Measurements from ENCODE around the gene PNPLA1. TPM values are rescaled to one million over a fixed set of nuclear protein-coding genes. Genes with fewer than 3 reads are reported as not detected.

PNPLA1 gene
- 0.35 TPM for total RNA-seq
- long read RNA-seq: 0 reads

DNA sequence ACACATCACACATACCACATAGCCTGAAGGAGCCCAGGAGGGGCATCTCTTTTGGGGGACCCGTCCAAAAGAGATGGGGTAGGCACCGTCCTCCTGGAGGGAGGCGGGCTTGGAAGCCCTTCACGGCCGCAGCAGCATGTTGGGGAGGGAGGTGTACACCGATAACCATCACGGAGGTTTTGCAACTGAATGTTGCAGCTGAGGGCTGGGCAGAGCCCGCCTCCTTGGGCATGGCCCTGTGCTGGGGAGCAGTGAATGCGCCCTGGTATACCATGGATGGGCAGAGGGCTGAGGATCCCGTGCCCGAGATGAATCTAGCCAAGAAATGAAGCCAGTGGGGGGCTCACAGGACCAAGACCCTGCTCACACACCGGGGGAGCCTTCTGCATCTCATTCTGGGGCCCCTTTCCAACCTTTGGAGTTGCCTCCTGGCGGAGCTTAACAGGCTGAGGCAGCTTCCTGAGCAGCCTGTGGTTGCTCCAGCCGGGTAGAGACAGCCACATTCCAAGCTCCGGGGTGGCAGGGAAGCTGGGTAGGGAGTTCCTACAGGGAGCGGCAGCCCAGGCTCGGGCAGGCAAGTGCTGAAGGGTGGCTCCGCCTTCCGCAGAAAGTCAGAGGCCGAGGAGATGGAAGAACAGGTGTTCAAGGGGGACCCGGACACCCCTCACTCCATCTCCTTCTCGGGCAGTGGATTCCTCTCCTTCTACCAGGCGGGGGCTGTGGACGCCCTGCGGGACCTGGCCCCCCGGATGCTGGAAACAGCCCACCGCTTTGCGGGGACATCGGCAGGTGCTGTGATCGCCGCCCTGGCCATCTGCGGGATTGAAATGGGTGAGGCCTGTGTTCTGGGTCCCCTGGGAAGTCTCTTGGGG, at the start of gene PNPLA1:
Gene PNPLA1, plus strand, starts transcription at position 227 of the 872 bp plus-strand sequence. Its CDS starts 400 bp downstream, at position 627.
- TF ChIP-seq, protein P1, sequence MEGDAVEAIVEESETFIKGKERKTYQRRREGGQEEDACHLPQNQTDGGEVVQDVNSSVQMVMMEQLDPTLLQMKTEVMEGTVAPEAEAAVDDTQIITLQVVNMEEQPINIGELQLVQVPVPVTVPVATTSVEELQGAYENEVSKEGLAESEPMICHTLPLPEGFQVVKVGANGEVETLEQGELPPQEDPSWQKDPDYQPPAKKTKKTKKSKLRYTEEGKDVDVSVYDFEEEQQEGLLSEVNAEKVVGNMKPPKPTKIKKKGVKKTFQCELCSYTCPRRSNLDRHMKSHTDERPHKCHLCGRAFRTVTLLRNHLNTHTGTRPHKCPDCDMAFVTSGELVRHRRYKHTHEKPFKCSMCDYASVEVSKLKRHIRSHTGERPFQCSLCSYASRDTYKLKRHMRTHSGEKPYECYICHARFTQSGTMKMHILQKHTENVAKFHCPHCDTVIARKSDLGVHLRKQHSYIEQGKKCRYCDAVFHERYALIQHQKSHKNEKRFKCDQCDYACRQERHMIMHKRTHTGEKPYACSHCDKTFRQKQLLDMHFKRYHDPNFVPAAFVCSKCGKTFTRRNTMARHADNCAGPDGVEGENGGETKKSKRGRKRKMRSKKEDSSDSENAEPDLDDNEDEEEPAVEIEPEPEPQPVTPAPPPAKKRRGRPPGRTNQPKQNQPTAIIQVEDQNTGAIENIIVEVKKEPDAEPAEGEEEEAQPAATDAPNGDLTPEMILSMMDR (IDR thresholded peaks at IDR 0.05): no peak
- ATAC-seq (no peak), DNase-seq (no peak)
- no peak within 1 kb of the TSS for H3K27ac ChIP-seq
- H3K36me3 ChIP-seq: no peaks in the 10 kb centered on the region
- intact Hi-C loops (cut with DNase I): no loop called here
- no peaks in the 10 kb centered on the region for H3K4me1 ChIP-seq
- H3K9me3 ChIP-seq: peaks cover 7% of the 10 kb centered on the region
- peaks cover 15% of the 10 kb centered on the region for H3K27me3 ChIP-seq
- H3K4me3 ChIP-seq: no peak within 1 kb of the TSS

- no peak for DNase-seq
- H3K36me3 ChIP-seq: peaks cover 98% of the 10 kb centered on the region
- TF ChIP-seq, protein P1 (IDR thresholded peaks at IDR 0.05): no peak
- no peak overlapping the region for H3K27ac ChIP-seq
- H3K4me1 ChIP-seq: peaks cover 7% of the 10 kb centered on the region
- ATAC-seq: no peak
- intact Hi-C loops (cut with DNase I): no loop called here
- no peaks in the 10 kb centered on the region for H3K27me3 ChIP-seq
- H3K4me3 ChIP-seq: no peak overlapping the region
- no peaks in the 10 kb centered on the region for H3K9me3 ChIP-seq
Measured at GRCh38 chr6:36220226-36220625, 49.6 kb upstream of the PNPLA1 start.

DNA sequence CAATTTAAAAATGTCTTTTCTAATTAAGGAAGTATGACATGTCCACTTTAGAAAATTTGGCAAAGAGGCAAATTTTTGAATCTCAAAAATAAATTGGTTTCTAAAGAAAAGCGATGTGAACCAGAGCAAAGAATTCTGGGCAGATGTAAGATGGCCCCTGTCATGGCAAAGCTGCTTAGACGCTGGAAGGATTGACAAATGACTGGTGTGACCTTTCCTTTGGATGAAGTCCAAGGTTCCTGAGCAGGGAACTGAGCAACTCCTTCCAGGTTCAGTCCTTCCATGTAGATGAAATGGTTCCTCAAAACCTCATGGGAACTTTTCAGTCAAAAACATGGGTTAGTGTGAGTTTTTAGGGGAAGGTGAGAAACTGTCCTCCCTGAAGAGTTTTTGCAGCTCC, 48.2 kb upstream of the PNPLA1 start:
- Histone ChIP-seq H3K4me3 (no peak overlapping the region), H3K27me3 (no peaks in the 10 kb centered on the region), H3K9me3 (no peaks in the 10 kb centered on the region), H3K27ac (no peak overlapping the region), H3K36me3 (peaks cover 98% of the 10 kb centered on the region), H3K4me1 (peaks cover 7% of the 10 kb centered on the region)
- intact Hi-C loops (cut with DNase I): no loop called here
- ATAC-seq: no peak
- TF ChIP-seq, protein P1 (IDR thresholded peaks at IDR 0.05): no peak
- no peak for DNase-seq

- H3K9me3 ChIP-seq: no peaks in the 10 kb centered on the region
- ATAC-seq (no peak), DNase-seq (no peak)
- H3K27me3 ChIP-seq: no peaks in the 10 kb centered on the region
- intact Hi-C loops (cut with DNase I): no loop called here
- no peak overlapping the region for H3K4me3 ChIP-seq
- H3K4me1 ChIP-seq: peaks cover 7% of the 10 kb centered on the region
- TF ChIP-seq, protein P1 (IDR thresholded peaks at IDR 0.05): no peak
- H3K27ac ChIP-seq: no peak overlapping the region
- peaks cover 97% of the 10 kb centered on the region for H3K36me3 ChIP-seq
Measured at GRCh38 chr6:36222924-36223323, 46.9 kb upstream of the PNPLA1 start.

DNA sequence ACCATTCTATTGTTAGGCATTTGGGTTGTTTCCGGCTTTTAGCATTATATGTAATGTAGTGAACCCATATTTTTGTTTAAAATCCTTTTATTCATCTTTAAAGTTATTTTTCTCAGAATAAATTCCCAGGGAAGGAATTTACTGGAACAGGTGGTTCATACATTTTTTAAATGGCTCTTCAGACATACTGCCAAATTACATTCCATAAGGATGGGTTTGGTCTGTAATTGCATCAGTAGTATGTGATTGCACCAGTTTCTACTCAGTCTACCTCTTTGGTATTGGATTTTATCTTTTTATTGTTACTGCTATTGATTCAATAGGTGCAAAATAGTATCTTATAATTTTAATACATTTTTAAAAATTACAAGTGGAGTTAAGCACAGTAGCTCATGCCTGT, 46.2 kb upstream of the PNPLA1 start:
- Histone ChIP-seq H3K27me3 (no peaks in the 10 kb centered on the region), H3K4me1 (peaks cover 7% of the 10 kb centered on the region), H3K36me3 (peaks cover 97% of the 10 kb centered on the region), H3K4me3 (no peak overlapping the region), H3K9me3 (no peaks in the 10 kb centered on the region), H3K27ac (no peak overlapping the region)
- ATAC-seq: no peak
- TF ChIP-seq, protein P1 (IDR thresholded peaks at IDR 0.05): no peak
- no peak for DNase-seq
- intact Hi-C loops (cut with DNase I): no loop called here
